GM21515 (cell line): ENCODE data around the gene TREX2.

Source experiments
- ATAC-seq: cut with Tn5 transposase; IDR thresholded peaks from one replicate; pipeline ENCODE4 v1.9.1; 2021; ENCODE audit not compliant: unreplicated experiment

TREX2 gene

GRCh38 chrX:153456161-153456560 lies 10.3 kb upstream of the TREX2 start:
- no peak for ATAC-seq

GRCh38 chrX:153455571-153455970 lies 9.7 kb upstream of the TREX2 start:
- ATAC-seq, result no peak

GRCh38 chrX:153454901-153455550 lies 9.2 kb upstream of the TREX2 start:
- ATAC-seq, result no peak

GRCh38 chrX:153450949-153451277 lies 5.1 kb upstream of the TREX2 start:
- no peak for ATAC-seq

- ATAC-seq, result no peak
These were observed 4.5 kb upstream of the TREX2 start for GRCh38 chrX:153450114-153450948.

GRCh38 chrX:153449368-153450113 lies 3.7 kb upstream of the TREX2 start:
- no peak for ATAC-seq

- ATAC-seq, result no peak
These were observed 2.9 kb upstream of the TREX2 start for GRCh38 chrX:153448556-153449367.

- ATAC-seq, result no peak
These were observed 1.7 kb upstream of the TREX2 start for GRCh38 chrX:153447581-153447960.

- no peak for ATAC-seq
These were observed 1.2 kb upstream of the TREX2 start for GRCh38 chrX:153446950-153447580.

- ATAC-seq, result no peak
These were observed 730 bp upstream of the TREX2 start for GRCh38 chrX:153446636-153446936.

- no peak for ATAC-seq
These were observed 575 bp downstream of the TREX2 start for GRCh38 chrX:153445106-153445855.

- ATAC-seq, result no peak
These were observed 1.4 kb downstream of the TREX2 start for GRCh38 chrX:153444333-153445011.

GRCh38 chrX:153443476-153444332 lies 2.2 kb downstream of the TREX2 start:
- no peak for ATAC-seq

GRCh38 chrX:153442463-153442862 lies 3.4 kb downstream of the TREX2 start:
- no peak for ATAC-seq

GRCh38 chrX:153441981-153442380 lies 3.9 kb downstream of the TREX2 start:
- ATAC-seq, result no peak

- ATAC-seq, result no peak
These were observed 4.6 kb downstream of the TREX2 start for GRCh38 chrX:153441296-153441695.

- ATAC-seq, result no peak
These were observed 5.2 kb downstream of the TREX2 start for GRCh38 chrX:153440556-153441135.

GRCh38 chrX:153439977-153440376 lies 5.9 kb downstream of the TREX2 start:
- ATAC-seq, result no peak
